Cardiac muscle cell (in vitro differentiated cells and primary cell): Measurements from ENCODE around the gene TM9SF4. TPM values are rescaled to one million over a fixed set of nuclear protein-coding genes. Genes with fewer than 3 reads are reported as not detected.

Source experiments
- DNase-seq, 2 donors: peaks; one replicate each; pipeline versions ENCODE4 v3.0.0 to v3.0.0-alpha.2; 2010 to 2017; ENCODE audit warnings: low read depth in 1 of 2, low spot score in 1 of 2
- H3K27ac ChIP-seq: fragments of 200-600 bp; sonication (generic); 2 replicates; pipeline ENCODE4 v1.5.1; 2016
- H3K27me3 ChIP-seq: fragments of 200-600 bp; sonication (generic); 2 replicates; pipeline ENCODE4 v1.6.0; 2016; ENCODE audit warnings: control low read depth
- H3K36me3 ChIP-seq: fragments of 200-600 bp; sonication (generic); 2 replicates; pipeline ENCODE4 v1.5.1; 2016; ENCODE audit warnings: control low read depth
- H3K4me1 ChIP-seq: fragments of 200-600 bp; sonication (generic); 2 replicates; pipeline ENCODE4 v1.8.1; 2017; ENCODE audit warnings: low read depth, mild to moderate bottlenecking, mixed run types
- H3K4me3 ChIP-seq: fragments of 200-600 bp; sonication (generic); 2 replicates; pipeline ENCODE4 v1.5.1; 2016; ENCODE audit warnings: mild to moderate bottlenecking
- H3K9me3 ChIP-seq: fragments of 200-600 bp; sonication (generic); 2 replicates; pipeline ENCODE4 v1.5.1; 2017; ENCODE audit warnings: low read depth, mild to moderate bottlenecking, control low read depth
- CTCF ChIP-seq: IDR thresholded peaks from 2 replicates; pipeline ENCODE4 v1.5.1; 2012; ENCODE audit warnings: low read depth, mild to moderate bottlenecking, low read length
- polyA plus RNA-seq: library from polyadenylated mRNA; unstranded; fragments of >200 nt; fragmentation: Nextera tagmentation; extraction: Ambion mirVana; gene quantifications from 2 replicates; pipeline ENCODE4 v1.2.1, GENCODE V29; 2016
- total RNA-seq: library from RNA; depleted of rRNA; stranded (reverse); fragments of >200 nt; gene quantifications from 2 replicates; pipeline ENCODE4 v1.2.3, GENCODE V29; 2016

The TM9SF4 gene
- total and polyA plus RNA-seq, 2 experiments from 2014 or later: 52.5 to 54.6 TPM

- DNase-seq: no peak
- peaks cover 36% of the 10 kb centered on the region for H3K36me3 ChIP-seq
- H3K9me3 ChIP-seq: no peaks in the 10 kb centered on the region
- H3K4me3 ChIP-seq: no peak overlapping the region
- no peaks in the 10 kb centered on the region for H3K27me3 ChIP-seq
- H3K27ac ChIP-seq: no peak overlapping the region
- no peaks in the 10 kb centered on the region for H3K4me1 ChIP-seq
- no peak for TF ChIP-seq CTCF
These were observed 48.8 kb downstream of the TM9SF4 start for GRCh38 chr20:32158351-32158750.

GRCh38 chr20:32158943-32159660 lies 49.6 kb downstream of the TM9SF4 start:
- Histone ChIP-seq H3K27me3 (no peaks in the 10 kb centered on the region), H3K9me3 (no peaks in the 10 kb centered on the region), H3K36me3 (peaks cover 31% of the 10 kb centered on the region), H3K4me1 (no peaks in the 10 kb centered on the region), H3K27ac (no peak overlapping the region), H3K4me3 (no peak overlapping the region)
- TF ChIP-seq CTCF: no peak
- no peak for DNase-seq

GRCh38 chr20:32159766-32160221 lies 50.3 kb downstream of the TM9SF4 start:
- H3K27me3 ChIP-seq: no peaks in the 10 kb centered on the region
- no peak for TF ChIP-seq CTCF
- H3K27ac ChIP-seq: no peak overlapping the region
- H3K4me3 ChIP-seq: no peak overlapping the region
- no peak for DNase-seq
- peaks cover 35% of the 10 kb centered on the region for H3K36me3 ChIP-seq
- H3K9me3 ChIP-seq: no peaks in the 10 kb centered on the region
- H3K4me1 ChIP-seq: no peaks in the 10 kb centered on the region

GRCh38 chr20:32160341-32160740 lies 50.8 kb downstream of the TM9SF4 start:
- H3K4me3 ChIP-seq: no peak overlapping the region
- no peak for TF ChIP-seq CTCF
- no peaks in the 10 kb centered on the region for H3K9me3 ChIP-seq
- no peaks in the 10 kb centered on the region for H3K4me1 ChIP-seq
- H3K27me3 ChIP-seq: no peaks in the 10 kb centered on the region
- no peak for DNase-seq
- H3K27ac ChIP-seq: no peak overlapping the region
- peaks cover 40% of the 10 kb centered on the region for H3K36me3 ChIP-seq

- Histone ChIP-seq H3K4me3 (no peak overlapping the region), H3K9me3 (no peaks in the 10 kb centered on the region), H3K4me1 (no peaks in the 10 kb centered on the region), H3K27me3 (no peaks in the 10 kb centered on the region), H3K27ac (no peak overlapping the region), H3K36me3 (peaks cover 41% of the 10 kb centered on the region)
- no peak for TF ChIP-seq CTCF
- no peak for DNase-seq
These were observed 52.8 kb downstream of the TM9SF4 start for GRCh38 chr20:32162351-32162750.
